Astrocyte (in vitro differentiated cells and primary cell): ENCODE data around the gene CALML5.

Experiments used
- EZH2 ChIP-seq: IDR thresholded peaks from 2 replicates; pipeline ENCODE4 v1.6.1; 2012; ENCODE audit warnings: mild to moderate bottlenecking, low read length, inconsistent platforms; ENCODE audit not compliant: insufficient read depth
- TF ChIP-seq, protein P1 (sequence below): IDR thresholded peaks from 2 replicates; pipeline ENCODE4 v1.5.1; 2011; ENCODE audit warnings: low read depth, mild to moderate bottlenecking, inconsistent platforms, low read length, moderate library complexity; ENCODE audit not compliant: insufficient read depth

DNA sequence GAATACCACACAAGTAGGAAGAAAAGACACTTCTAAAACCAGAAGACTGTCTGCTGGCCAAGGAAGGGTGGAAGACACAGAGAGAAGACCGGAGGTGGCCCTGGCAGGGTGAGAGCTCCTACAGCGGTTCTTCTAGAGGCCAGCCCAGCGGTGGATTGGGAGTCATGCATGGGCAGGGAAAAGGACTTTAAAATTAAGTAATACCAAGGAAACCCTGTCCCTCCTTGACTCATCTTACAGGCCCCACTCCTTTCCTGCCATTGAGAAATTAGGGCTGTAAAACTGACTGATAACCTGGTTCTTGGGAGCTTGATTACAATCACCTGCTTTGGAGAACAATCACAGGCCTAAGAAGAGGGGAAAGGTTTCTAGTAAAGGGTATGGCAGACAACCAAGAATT is 41.5 kb upstream of the CALML5 start:
- TF ChIP-seq, protein P1, sequence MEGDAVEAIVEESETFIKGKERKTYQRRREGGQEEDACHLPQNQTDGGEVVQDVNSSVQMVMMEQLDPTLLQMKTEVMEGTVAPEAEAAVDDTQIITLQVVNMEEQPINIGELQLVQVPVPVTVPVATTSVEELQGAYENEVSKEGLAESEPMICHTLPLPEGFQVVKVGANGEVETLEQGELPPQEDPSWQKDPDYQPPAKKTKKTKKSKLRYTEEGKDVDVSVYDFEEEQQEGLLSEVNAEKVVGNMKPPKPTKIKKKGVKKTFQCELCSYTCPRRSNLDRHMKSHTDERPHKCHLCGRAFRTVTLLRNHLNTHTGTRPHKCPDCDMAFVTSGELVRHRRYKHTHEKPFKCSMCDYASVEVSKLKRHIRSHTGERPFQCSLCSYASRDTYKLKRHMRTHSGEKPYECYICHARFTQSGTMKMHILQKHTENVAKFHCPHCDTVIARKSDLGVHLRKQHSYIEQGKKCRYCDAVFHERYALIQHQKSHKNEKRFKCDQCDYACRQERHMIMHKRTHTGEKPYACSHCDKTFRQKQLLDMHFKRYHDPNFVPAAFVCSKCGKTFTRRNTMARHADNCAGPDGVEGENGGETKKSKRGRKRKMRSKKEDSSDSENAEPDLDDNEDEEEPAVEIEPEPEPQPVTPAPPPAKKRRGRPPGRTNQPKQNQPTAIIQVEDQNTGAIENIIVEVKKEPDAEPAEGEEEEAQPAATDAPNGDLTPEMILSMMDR = no peak
- no peak for TF ChIP-seq EZH2
